HepG2 (cell line): ENCODE results near the gene TGM1.

Experiments used
- CBFB ChIP-seq: sonication (generic); formaldehyde crosslinking; IDR thresholded peaks from 2 replicates; pipeline ENCODE4 v1.4.0; 2020; ENCODE audit warnings: missing genetic modification reagents
- CTCF ChIP-seq: sonication (generic); formaldehyde crosslinking; IDR thresholded peaks from 2 replicates; pipeline ENCODE4 v1.5.0; 2020; ENCODE audit warnings: mild to moderate bottlenecking, missing genetic modification reagents, moderate library complexity
- EEA1 ChIP-seq: sonication (generic); formaldehyde crosslinking; IDR thresholded peaks from 2 replicates; pipeline ENCODE4 v1.5.1; 2020; ENCODE audit warnings: mild to moderate bottlenecking, missing genetic modification reagents, borderline replicate concordance
- SIN3A ChIP-seq: IDR thresholded peaks from 2 replicates; pipeline ENCODE4 v1.6.1; 2011; ENCODE audit warnings: low read depth, mild to moderate bottlenecking, control low read depth, low read length, borderline replicate concordance
- TAF1 ChIP-seq: sonication (generic); formaldehyde crosslinking; IDR thresholded peaks from 2 replicates; pipeline ENCODE4 v1.4.0; 2020; ENCODE audit warnings: missing genetic modification reagents
- ZNF121 ChIP-seq: sonication (generic); formaldehyde crosslinking; IDR thresholded peaks from 2 replicates; pipeline ENCODE4 v1.5.0; 2020; ENCODE audit warnings: mild to moderate bottlenecking, missing genetic modification reagents
- ZNF569 ChIP-seq: sonication (generic); formaldehyde crosslinking; IDR thresholded peaks from 2 replicates; pipeline ENCODE4 v1.5.0; 2020; ENCODE audit warnings: mild to moderate bottlenecking, missing genetic modification reagents, moderate library complexity, borderline replicate concordance
- ZSCAN25 ChIP-seq: sonication (generic); formaldehyde crosslinking; IDR thresholded peaks from 2 replicates; pipeline ENCODE4 v1.8.0; 2022; ENCODE audit warnings: mild to moderate bottlenecking, missing genetic modification reagents
- TF ChIP-seq, protein P1 (sequence below): sonication (generic); formaldehyde crosslinking; IDR thresholded peaks from 2 replicates; pipeline ENCODE4 v1.4.0; 2020; ENCODE audit warnings: low read depth, mild to moderate bottlenecking, missing genetic modification reagents

- TF ChIP-seq ZNF569 (CRISPR knock-in tag) = no peak
- no peak for TF ChIP-seq EEA1 (CRISPR knock-in tag)
- TF ChIP-seq TAF1 (CRISPR knock-in tag) = no peak
- TF ChIP-seq CTCF (CRISPR knock-in tag) = no peak
- TF ChIP-seq ZSCAN25 (CRISPR knock-in tag) = no peak
- no peak for TF ChIP-seq CBFB
- TF ChIP-seq, protein P1, sequence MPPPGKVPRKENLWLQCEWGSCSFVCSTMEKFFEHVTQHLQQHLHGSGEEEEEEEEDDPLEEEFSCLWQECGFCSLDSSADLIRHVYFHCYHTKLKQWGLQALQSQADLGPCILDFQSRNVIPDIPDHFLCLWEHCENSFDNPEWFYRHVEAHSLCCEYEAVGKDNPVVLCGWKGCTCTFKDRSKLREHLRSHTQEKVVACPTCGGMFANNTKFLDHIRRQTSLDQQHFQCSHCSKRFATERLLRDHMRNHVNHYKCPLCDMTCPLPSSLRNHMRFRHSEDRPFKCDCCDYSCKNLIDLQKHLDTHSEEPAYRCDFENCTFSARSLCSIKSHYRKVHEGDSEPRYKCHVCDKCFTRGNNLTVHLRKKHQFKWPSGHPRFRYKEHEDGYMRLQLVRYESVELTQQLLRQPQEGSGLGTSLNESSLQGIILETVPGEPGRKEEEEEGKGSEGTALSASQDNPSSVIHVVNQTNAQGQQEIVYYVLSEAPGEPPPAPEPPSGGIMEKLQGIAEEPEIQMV (CRISPR knock-in tag) = no peak
- no peak for TF ChIP-seq SIN3A
- no peak for TF ChIP-seq ZNF121 (CRISPR knock-in tag)
Measured at GRCh38 chr14:24219521-24219920, 43.5 kb downstream of the TGM1 start.
